Activated T-cell treated with anti-CD3 and anti-CD28 coated beads, Interleukin-2, amount 50 U/mL, for 4 hours (primary cell): Measurements from ENCODE around the gene PTP4A2. TPM values are rescaled to one million over a fixed set of nuclear protein-coding genes. Genes with fewer than 3 reads are reported as not detected.

Experiments used
- ATAC-seq, 2 donors: fragments of 200-7000 bp; cut with Tn5 transposase; one replicate each; pipeline ENCODE4 v1.10.0; 2021
- DNase-seq: peaks from one replicate; pipeline ENCODE4 v3.0.0-alpha.2; 2020
- H3K27me3 Mint-ChIP-seq: one replicate; pipeline ENCODE4 v1.8.0; 2021; ENCODE audit warnings: low read depth, mixed read lengths
- H3K36me3 Mint-ChIP-seq: one replicate; pipeline ENCODE4 v1.8.0; 2022; ENCODE audit warnings: mixed read lengths; ENCODE audit not compliant: insufficient read depth
- H3K4me1 Mint-ChIP-seq: one replicate; pipeline ENCODE4 v1.8.0; 2021; ENCODE audit warnings: low read depth, mixed read lengths
- H3K4me3 Mint-ChIP-seq: one replicate; pipeline ENCODE4 v1.8.0; 2021; ENCODE audit warnings: mild to moderate bottlenecking, moderate library complexity, mixed read lengths
- H3K9me3 Mint-ChIP-seq: one replicate; pipeline ENCODE4 v1.8.0; 2021; ENCODE audit warnings: mixed read lengths
- total RNA-seq, 3 donors: library from RNA; stranded (reverse); gene quantifications; one replicate each; pipeline ENCODE4 v1.2.1, GENCODE V29; 2021

The PTP4A2 gene
- total RNA-seq, 3 donors from 2014 or later: 294 to 337 (median 297) TPM

DNA sequence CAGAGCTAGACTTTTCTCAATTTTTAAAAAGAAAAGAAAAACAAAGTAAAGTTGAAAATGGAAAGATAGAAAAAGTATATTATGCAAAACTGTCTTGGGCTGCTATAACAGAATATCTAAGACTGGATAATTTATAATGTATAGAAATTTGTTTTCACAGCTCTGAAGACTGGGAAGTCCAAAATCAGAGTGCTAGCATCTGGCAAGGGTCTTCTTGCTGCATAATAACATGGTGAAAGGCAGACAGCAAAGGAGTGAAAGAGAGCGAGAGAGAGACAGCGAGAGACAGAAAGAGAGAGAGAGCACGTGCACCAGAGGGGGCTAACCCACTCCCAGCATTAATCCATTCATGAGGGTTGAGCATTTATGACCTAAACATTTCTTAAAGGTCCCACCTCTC, 63.2 kb downstream of the PTP4A2 start:
- ATAC-seq (no peak), DNase-seq (no peak)
- H3K9me3 Mint-ChIP-seq: peaks cover 4% of the 10 kb centered on the region
- H3K4me3 Mint-ChIP-seq: no peak overlapping the region
- no peaks in the 10 kb centered on the region for H3K36me3 Mint-ChIP-seq
- H3K4me1 Mint-ChIP-seq: peaks cover 14% of the 10 kb centered on the region
- no peaks in the 10 kb centered on the region for H3K27me3 Mint-ChIP-seq

DNA sequence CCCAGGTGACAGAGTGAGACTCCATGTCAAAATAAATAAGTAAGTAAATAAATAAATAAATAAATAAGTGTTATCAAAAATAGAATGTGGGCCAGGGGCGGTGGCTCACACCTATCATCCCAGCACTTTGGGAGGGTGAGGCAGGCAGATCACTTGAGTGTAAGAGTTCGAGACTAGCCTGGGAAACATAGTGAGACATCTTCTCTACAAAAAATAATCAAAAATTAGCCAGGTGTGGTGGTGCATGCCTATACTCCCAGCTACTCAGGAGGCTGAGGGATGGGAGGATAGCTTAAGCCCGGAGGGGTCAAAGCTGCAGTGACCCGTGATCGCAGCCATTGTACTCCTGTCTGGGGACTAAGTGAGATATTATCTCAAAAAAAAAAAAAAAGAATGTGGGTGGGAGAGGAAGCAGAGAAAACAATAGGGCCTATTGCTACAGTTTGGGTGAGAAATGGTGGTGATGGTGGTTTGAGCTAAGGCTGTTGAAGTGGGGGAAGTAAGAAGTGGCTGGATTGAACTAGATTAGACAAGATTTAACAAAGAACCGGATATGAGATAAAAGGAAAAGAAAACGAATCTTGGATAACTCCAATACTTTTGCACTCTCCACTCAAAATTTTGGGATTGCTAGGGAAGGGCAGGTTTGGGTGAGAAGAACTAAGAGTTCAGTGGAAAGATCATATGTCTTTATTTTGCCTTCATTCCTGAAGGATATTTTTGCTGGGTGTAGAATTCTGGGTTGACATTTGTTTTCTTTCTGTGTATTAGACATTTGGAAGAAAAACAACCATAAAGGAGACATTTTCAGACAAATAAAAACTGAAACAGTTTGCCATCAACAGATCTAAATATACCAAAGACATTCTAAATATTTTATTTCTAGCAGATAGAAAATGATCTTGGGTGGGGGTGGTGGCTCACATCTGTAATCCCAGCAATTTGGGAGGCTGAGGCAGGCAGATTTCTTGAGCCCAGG, 65.2 kb downstream of the PTP4A2 start:
- peaks cover 14% of the 10 kb centered on the region for H3K4me1 Mint-ChIP-seq
- H3K9me3 Mint-ChIP-seq: peaks cover 4% of the 10 kb centered on the region
- ATAC-seq (peak in 1 of 2 donors; percentile 41), DNase-seq (no peak)
- H3K36me3 Mint-ChIP-seq: no peaks in the 10 kb centered on the region
- H3K27me3 Mint-ChIP-seq: no peaks in the 10 kb centered on the region
- no peak overlapping the region for H3K4me3 Mint-ChIP-seq

GRCh38 chr1:31871703-31872102, 66.5 kb downstream of the PTP4A2 start:
- Mint-ChIP-seq H3K36me3 (no peaks in the 10 kb centered on the region), H3K4me3 (no peak overlapping the region), H3K9me3 (peaks cover 4% of the 10 kb centered on the region), H3K4me1 (peaks cover 15% of the 10 kb centered on the region), H3K27me3 (no peaks in the 10 kb centered on the region)
- DNase-seq: no peak
- no peak for ATAC-seq

GRCh38 chr1:31870086-31870736, 68.0 kb downstream of the PTP4A2 start:
- Mint-ChIP-seq H3K9me3 (peaks cover 4% of the 10 kb centered on the region), H3K4me3 (no peak overlapping the region), H3K4me1 (peaks cover 16% of the 10 kb centered on the region), H3K27me3 (no peaks in the 10 kb centered on the region), H3K36me3 (no peaks in the 10 kb centered on the region)
- ATAC-seq (no peak), DNase-seq (no peak)

DNA sequence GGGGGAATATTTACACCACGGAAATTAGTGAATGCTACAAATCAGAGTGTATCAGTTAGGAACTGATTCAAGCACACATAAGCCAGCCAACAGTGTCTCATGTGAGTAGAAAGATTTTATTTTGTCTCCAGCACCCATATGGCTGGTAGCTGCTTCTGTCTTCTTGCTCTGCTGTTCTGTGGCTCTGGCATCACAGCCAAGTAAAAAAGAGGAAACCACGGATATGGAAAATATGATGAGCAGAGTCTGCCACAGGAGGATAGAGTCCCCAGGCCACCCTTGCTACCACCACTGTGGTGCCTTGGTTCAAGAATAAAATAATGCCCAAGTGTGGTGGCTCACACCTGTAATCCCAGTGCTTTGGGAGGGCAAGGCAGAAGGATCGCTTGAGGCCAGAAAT, 68.7 kb downstream of the PTP4A2 start:
- DNase-seq (no peak), ATAC-seq (no peak)
- H3K4me3 Mint-ChIP-seq: no peak overlapping the region
- H3K4me1 Mint-ChIP-seq: peaks cover 16% of the 10 kb centered on the region
- H3K9me3 Mint-ChIP-seq: peaks cover 4% of the 10 kb centered on the region
- no peaks in the 10 kb centered on the region for H3K27me3 Mint-ChIP-seq
- no peaks in the 10 kb centered on the region for H3K36me3 Mint-ChIP-seq

DNA sequence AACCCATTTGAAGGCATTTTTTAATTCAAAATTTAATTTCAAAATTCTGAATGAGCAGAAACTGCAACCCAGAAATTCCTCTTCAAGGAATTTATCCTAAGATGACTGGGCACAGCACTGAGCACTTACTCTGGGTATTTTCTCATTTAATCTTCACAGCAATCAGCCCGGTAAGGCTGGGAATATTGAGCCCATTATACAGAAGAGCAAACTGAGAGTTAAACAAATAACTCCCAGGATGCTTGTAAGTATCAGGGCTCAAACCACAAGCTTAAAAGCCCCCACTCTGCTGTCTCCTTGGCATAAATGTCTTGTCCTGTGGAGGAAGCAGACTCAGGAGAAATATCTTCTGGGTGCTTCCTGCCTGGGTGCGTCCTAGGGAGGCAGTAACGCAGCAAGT, 69.3 kb downstream of the PTP4A2 start:
- no peak for DNase-seq
- H3K4me3 Mint-ChIP-seq: no peak overlapping the region
- H3K4me1 Mint-ChIP-seq: peaks cover 16% of the 10 kb centered on the region
- no peaks in the 10 kb centered on the region for H3K27me3 Mint-ChIP-seq
- H3K9me3 Mint-ChIP-seq: peaks cover 4% of the 10 kb centered on the region
- ATAC-seq: no peak
- H3K36me3 Mint-ChIP-seq: no peaks in the 10 kb centered on the region

DNA sequence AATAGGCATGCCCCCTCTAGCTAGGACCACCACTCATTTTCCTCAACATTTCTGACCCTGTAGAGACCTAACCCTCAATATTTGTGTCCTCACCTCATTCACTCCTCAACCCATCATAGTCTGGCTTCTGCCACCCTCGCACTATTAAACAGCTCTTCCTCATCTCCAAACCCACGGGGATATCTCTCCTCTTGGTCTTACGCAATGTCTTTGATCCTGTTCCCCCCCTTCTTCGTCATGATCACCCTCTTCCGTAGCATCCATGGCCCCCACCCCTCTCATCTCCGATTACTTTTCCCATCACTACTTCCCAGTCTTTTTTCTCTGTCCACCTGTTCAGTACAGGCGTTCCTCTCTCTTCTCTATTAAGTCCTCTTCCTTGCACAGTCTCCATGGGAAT, 70.6 kb downstream of the PTP4A2 start:
- Mint-ChIP-seq H3K9me3 (no peaks in the 10 kb centered on the region), H3K4me3 (no peak overlapping the region), H3K4me1 (peaks cover 4% of the 10 kb centered on the region), H3K36me3 (no peaks in the 10 kb centered on the region), H3K27me3 (no peaks in the 10 kb centered on the region)
- no peak for DNase-seq
- ATAC-seq: no peak

DNA sequence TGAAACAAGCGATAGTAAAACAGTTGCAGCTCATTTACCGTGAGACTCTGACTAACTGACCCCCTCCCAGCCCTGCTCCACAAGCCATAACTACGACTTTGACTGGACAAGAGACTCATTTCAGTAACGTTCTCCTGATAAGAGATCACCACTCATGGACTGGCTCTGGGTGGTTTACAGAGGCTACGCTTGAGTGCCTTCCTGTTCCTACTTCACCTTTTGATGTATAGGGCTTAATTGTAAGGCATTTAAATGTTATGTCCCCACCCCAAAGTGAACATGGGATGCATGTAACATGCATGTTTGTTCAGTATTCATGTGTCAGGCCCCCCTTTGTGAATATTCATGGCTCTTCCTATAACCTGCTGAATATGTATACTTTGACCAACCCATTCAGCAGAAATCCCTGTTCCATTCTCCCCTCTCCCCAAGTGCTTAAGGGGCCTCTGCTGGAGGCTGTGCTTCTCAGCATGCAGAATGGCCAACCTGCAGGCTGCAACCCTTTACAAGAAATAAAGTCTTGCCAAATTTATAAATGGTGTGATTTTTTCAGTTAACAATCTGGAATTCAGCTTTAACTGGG, 71.6 kb downstream of the PTP4A2 start:
- no peak for ATAC-seq
- H3K4me1 Mint-ChIP-seq: peaks cover 2% of the 10 kb centered on the region
- H3K27me3 Mint-ChIP-seq: no peaks in the 10 kb centered on the region
- H3K9me3 Mint-ChIP-seq: no peaks in the 10 kb centered on the region
- no peak overlapping the region for H3K4me3 Mint-ChIP-seq
- no peaks in the 10 kb centered on the region for H3K36me3 Mint-ChIP-seq
- no peak for DNase-seq

- no peaks in the 10 kb centered on the region for H3K27me3 Mint-ChIP-seq
- no peaks in the 10 kb centered on the region for H3K9me3 Mint-ChIP-seq
- no peak overlapping the region for H3K4me3 Mint-ChIP-seq
- ATAC-seq (no peak), DNase-seq (no peak)
- peaks cover 2% of the 10 kb centered on the region for H3K4me1 Mint-ChIP-seq
- H3K36me3 Mint-ChIP-seq: no peaks in the 10 kb centered on the region
Observed at GRCh38 chr1:31865728-31866449, 72.3 kb downstream of the PTP4A2 start.

DNA sequence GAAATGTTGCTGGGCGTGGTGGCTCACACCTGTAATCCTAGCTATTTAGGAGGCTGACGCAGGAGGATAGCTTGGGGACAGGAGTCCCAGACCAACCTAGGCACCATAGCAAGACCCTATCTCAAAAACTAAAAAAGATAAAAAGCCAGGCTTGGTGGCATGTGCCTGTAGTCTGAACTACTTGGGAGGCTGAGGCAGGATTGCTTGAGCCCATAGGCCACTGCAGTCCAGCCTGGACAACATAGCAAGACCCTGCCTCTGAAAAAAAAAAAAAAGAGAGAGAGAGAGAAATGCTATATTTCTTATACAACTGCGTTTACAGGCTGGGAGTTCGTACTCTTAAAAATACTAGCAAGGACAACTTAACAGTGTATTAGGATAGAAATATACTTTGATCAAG, 76.1 kb downstream of the PTP4A2 start:
- DNase-seq (no peak), ATAC-seq (no peak)
- H3K4me3 Mint-ChIP-seq: no peak overlapping the region
- no peaks in the 10 kb centered on the region for H3K9me3 Mint-ChIP-seq
- H3K4me1 Mint-ChIP-seq: peaks cover 2% of the 10 kb centered on the region
- H3K36me3 Mint-ChIP-seq: no peaks in the 10 kb centered on the region
- H3K27me3 Mint-ChIP-seq: no peaks in the 10 kb centered on the region

GRCh38 chr1:31861346-31861745, 76.8 kb downstream of the PTP4A2 start:
- H3K36me3 Mint-ChIP-seq: no peaks in the 10 kb centered on the region
- ATAC-seq: no peak

DNA sequence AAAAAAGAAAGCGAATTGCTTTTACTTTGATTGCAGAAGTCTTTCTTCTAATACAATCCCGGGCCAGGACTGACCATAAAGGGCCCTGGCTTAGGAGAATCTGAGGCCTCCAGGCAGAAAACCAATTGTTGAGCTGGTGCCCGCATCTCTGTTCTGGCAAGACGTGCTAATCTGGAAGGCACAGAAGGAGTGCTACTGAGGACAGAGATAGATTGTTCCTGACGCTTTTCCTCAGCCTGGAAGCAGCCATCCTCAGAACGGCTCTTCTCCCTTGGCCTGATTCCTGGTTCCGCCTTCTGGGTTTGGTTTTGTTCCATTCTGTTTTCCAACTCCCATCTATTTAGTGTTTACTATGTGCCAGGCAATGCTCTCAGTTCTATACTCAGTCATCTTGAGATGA, 77.6 kb downstream of the PTP4A2 start:
- no peaks in the 10 kb centered on the region for H3K36me3 Mint-ChIP-seq
- no peak overlapping the region for H3K4me3 Mint-ChIP-seq
- no peaks in the 10 kb centered on the region for H3K4me1 Mint-ChIP-seq
- no peaks in the 10 kb centered on the region for H3K9me3 Mint-ChIP-seq
- H3K27me3 Mint-ChIP-seq: no peaks in the 10 kb centered on the region
- no peak for DNase-seq
- no peak for ATAC-seq

More at GRCh38 chr1:31861346-31861745, 76.8 kb downstream of the PTP4A2 start:
- Mint-ChIP-seq H3K27me3 (no peaks in the 10 kb centered on the region), H3K9me3 (no peaks in the 10 kb centered on the region), H3K4me3 (no peak overlapping the region), H3K4me1 (no peaks in the 10 kb centered on the region)
- no peak for DNase-seq

GRCh38 chr1:31859719-31860118, 78.4 kb downstream of the PTP4A2 start:
- ATAC-seq (no peak), DNase-seq (no peak)
- Mint-ChIP-seq H3K27me3 (no peaks in the 10 kb centered on the region), H3K9me3 (no peaks in the 10 kb centered on the region), H3K36me3 (no peaks in the 10 kb centered on the region), H3K4me1 (no peaks in the 10 kb centered on the region), H3K4me3 (no peak overlapping the region)

- H3K9me3 Mint-ChIP-seq: no peaks in the 10 kb centered on the region
- no peaks in the 10 kb centered on the region for H3K27me3 Mint-ChIP-seq
- DNase-seq (no peak), ATAC-seq (no peak)
- H3K4me1 Mint-ChIP-seq: no peaks in the 10 kb centered on the region
- H3K36me3 Mint-ChIP-seq: no peaks in the 10 kb centered on the region
- H3K4me3 Mint-ChIP-seq: no peak overlapping the region
Observed at GRCh38 chr1:31859044-31859443, 79.1 kb downstream of the PTP4A2 start.
